Panc1 (cell line): Measurements from ENCODE around the gene COL28A1.

Experiments used
- CTCF ChIP-seq: fragments of 450-650 bp; IDR thresholded peaks from 2 replicates; pipeline ENCODE4 v1.5.1; 2017; ENCODE audit warnings: mild to moderate bottlenecking
- REST ChIP-seq, 2 experiments: IDR thresholded peaks; 2 replicates each; pipeline ENCODE4 v1.6.1; 2011 to 2012; ENCODE audit warnings: low read depth in 2 of 2, control low read depth in 1 of 2, low read length in 1 of 2, mild to moderate bottlenecking in 1 of 2, moderate library complexity in 1 of 2; ENCODE audit not compliant: insufficient read depth in 1 of 2
- SIN3A ChIP-seq: IDR thresholded peaks from 2 replicates; pipeline ENCODE4 v1.6.1; 2012; ENCODE audit warnings: low read depth, mild to moderate bottlenecking, low read length, moderate library complexity, borderline replicate concordance; ENCODE audit not compliant: insufficient read depth

- TF ChIP-seq CTCF, result no peak
- no peak for TF ChIP-seq REST (IDR thresholded peaks at IDR 0.05; ENCODE audit: insufficient read depth in 1 of 2, low read depth in 2 of 2, low read length in 1 of 2)
- no peak for TF ChIP-seq SIN3A
Observed at GRCh38 chr7:7567898-7568531, 32.3 kb upstream of the COL28A1 start.
